ENCODE measurements around the gene USP53. TPM values are rescaled to one million over a fixed set of nuclear protein-coding genes. Genes with fewer than 3 reads are reported as not detected.

Gene USP53
- total and polyA plus RNA-seq, 2 of the 13 experiments (the other 11 are each of a cell fraction or from before 2014, with no cell fraction given), result 5.3 to 8.1 TPM

GRCh38 chr4:119212234-119212963 is at the start of gene USP53 (continued):
- TF ChIP-seq, protein P1, sequence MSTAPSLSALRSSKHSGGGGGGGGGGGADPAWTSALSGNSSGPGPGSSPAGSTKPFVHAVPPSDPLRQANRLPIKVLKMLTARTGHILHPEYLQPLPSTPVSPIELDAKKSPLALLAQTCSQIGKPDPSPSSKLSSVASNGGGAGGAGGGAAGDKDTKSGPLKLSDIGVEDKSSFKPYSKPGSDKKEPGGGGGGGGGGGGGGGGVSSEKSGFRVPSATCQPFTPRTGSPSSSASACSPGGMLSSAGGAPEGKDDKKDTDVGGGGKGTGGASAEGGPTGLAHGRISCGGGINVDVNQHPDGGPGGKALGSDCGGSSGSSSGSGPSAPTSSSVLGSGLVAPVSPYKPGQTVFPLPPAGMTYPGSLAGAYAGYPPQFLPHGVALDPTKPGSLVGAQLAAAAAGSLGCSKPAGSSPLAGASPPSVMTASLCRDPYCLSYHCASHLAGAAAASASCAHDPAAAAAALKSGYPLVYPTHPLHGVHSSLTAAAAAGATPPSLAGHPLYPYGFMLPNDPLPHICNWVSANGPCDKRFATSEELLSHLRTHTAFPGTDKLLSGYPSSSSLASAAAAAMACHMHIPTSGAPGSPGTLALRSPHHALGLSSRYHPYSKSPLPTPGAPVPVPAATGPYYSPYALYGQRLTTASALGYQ (CRISPR knock-in tag; IDR thresholded peaks at IDR 0.05), result no peak; the same call in 1 of the 2 replicates
- TF ChIP-seq HNF1A (IDR thresholded peaks at IDR 0.05; ENCODE audit: low read depth) (peak; percentile 53; the same call in 1 of the 2 replicates), HNF1A (CRISPR knock-in tag; IDR thresholded peaks at IDR 0.05; ENCODE audit: borderline replicate concordance) (peak; percentile 87; the same call in 1 of the 2 replicates), ZNF577 (CRISPR knock-in tag; IDR thresholded peaks at IDR 0.05; ENCODE audit: borderline replicate concordance, low read depth) (no peak; the same call in 1 of the 2 replicates), POLR2AphosphoS5 (IDR thresholded peaks at IDR 0.05; ENCODE audit: low read depth, low read length) (peak; percentile 96), ZNF616 (CRISPR knock-in tag; IDR thresholded peaks at IDR 0.05; ENCODE audit: low read depth) (peak; percentile 86), ZNF543 (CRISPR knock-in tag; IDR thresholded peaks at IDR 0.05) (peak; percentile 76; the same call in 1 of the 2 replicates), RBFOX2 (IDR thresholded peaks at IDR 0.05; ENCODE audit: low read depth, low read length) (peak; percentile 93), ZEB1 (IDR thresholded peaks at IDR 0.05; ENCODE audit: insufficient replicate concordance, low read depth) (no peak), FOXJ3 (CRISPR knock-in tag; IDR thresholded peaks at IDR 0.05; ENCODE audit: borderline replicate concordance) (peak; percentile 11; the same call in 1 of the 2 replicates), ZNF605 (CRISPR knock-in tag; IDR thresholded peaks at IDR 0.05) (peak; percentile 61; the same call in 1 of the 2 replicates), ZFY (CRISPR knock-in tag; IDR thresholded peaks at IDR 0.05) (peak; percentile 84)
- TF ChIP-seq, protein P2, sequence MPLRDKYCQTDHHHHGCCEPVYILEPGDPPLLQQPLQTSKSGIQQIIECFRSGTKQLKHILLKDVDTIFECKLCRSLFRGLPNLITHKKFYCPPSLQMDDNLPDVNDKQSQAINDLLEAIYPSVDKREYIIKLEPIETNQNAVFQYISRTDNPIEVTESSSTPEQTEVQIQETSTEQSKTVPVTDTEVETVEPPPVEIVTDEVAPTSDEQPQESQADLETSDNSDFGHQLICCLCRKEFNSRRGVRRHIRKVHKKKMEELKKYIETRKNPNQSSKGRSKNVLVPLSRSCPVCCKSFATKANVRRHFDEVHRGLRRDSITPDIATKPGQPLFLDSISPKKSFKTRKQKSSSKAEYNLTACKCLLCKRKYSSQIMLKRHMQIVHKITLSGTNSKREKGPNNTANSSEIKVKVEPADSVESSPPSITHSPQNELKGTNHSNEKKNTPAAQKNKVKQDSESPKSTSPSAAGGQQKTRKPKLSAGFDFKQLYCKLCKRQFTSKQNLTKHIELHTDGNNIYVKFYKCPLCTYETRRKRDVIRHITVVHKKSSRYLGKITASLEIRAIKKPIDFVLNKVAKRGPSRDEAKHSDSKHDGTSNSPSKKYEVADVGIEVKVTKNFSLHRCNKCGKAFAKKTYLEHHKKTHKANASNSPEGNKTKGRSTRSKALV (CRISPR knock-in tag; IDR thresholded peaks at IDR 0.05), result 0 out of 2 replicates have a peak, but pooled peaks have one; percentile 6
- TF ChIP-seq, protein P3, sequence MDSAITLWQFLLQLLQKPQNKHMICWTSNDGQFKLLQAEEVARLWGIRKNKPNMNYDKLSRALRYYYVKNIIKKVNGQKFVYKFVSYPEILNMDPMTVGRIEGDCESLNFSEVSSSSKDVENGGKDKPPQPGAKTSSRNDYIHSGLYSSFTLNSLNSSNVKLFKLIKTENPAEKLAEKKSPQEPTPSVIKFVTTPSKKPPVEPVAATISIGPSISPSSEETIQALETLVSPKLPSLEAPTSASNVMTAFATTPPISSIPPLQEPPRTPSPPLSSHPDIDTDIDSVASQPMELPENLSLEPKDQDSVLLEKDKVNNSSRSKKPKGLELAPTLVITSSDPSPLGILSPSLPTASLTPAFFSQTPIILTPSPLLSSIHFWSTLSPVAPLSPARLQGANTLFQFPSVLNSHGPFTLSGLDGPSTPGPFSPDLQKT (CRISPR knock-in tag; IDR thresholded peaks at IDR 0.05; ENCODE audit: borderline replicate concordance), result no peak
- TF ChIP-seq, protein P4, sequence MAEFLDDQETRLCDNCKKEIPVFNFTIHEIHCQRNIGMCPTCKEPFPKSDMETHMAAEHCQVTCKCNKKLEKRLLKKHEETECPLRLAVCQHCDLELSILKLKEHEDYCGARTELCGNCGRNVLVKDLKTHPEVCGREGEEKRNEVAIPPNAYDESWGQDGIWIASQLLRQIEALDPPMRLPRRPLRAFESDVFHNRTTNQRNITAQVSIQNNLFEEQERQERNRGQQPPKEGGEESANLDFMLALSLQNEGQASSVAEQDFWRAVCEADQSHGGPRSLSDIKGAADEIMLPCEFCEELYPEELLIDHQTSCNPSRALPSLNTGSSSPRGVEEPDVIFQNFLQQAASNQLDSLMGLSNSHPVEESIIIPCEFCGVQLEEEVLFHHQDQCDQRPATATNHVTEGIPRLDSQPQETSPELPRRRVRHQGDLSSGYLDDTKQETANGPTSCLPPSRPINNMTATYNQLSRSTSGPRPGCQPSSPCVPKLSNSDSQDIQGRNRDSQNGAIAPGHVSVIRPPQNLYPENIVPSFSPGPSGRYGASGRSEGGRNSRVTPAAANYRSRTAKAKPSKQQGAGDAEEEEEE (CRISPR knock-in tag; IDR thresholded peaks at IDR 0.05; ENCODE audit: borderline replicate concordance), result peak; percentile 75; the same call in 1 of the 2 replicates
